ENCODE data around the gene MYO1F.
A peak's percentile ranks its signal among the peaks of the same experiment; 100 is the strongest.
"Not testable (repeated sequence)": the region's sequence is repeated elsewhere in the genome, so short reads cannot be mapped to it uniquely, and the experiment has no call there.

MYO1F gene

DNA sequence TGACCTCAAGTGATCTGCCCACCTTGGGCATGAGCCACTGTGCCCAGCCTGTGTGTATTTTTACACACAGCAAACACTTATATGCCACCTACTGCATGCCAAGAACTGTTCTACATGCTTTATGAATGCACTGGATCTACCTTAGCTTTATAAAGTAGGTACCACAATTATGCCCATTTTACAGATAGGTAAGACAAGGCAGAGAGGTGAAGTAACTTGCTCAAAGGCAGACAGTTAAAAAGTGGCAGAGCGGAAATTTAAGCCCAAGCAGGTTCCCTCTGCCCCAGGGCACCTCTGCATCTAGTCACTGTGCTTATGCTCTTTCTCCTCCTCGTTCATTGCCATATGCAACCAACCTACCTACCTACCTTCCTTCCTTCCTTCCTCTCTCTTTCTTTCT is 22.8 kb upstream of the MYO1F start:
- DNase-seq (ENCODE audit: low spot score) = no peak

GRCh38 chr19:8596168-8596567 is 18.9 kb upstream of the MYO1F start:
- no peak for DNase-seq (ENCODE audit: low spot score)

DNA sequence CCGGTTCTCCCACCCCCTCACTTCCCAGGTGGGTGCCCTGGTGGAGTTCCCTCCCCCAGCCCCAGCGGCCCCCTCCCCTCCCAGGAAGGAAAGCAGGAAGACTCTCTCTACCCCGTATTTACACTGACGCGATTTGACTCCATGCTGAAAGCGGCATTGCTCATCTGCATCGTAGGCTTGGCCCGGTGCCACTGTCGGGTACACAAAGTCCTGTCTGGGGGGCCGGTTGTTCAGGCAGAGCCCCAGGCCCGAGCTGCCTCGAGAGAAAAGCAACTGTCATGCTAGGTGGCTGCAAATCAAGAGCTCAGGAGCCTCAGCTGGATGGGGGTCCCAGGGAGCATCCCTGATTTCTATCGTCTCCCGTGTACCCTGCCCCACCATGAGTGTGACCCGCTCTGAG is 18.4 kb upstream of the MYO1F start:
- no peak for DNase-seq (ENCODE audit: low spot score)

DNA sequence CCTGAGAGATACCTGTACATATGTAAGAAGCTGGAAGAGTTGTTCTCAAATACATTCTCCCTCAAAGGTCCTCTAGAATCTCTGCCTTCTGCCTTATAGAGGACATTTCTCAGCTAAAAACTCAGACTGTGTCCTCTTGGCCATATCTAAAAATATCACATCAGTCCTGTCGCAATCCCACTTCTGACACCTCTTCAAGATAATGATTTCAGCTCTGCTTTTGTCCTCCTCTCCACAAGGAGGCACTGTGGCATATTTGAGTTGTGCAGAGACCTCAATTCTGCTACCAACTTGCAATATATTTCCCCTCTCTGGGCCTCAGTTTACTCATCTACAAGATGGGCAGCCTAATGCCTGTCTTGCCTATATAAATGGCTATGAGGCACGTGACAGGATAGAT is 16.7 kb upstream of the MYO1F start:
- no peak for DNase-seq (ENCODE audit: low spot score)

- peak; percentile 92 for DNase-seq (ENCODE audit: low spot score)
These were observed 15.2 kb upstream of the MYO1F start for GRCh38 chr19:8592231-8593009.

DNA sequence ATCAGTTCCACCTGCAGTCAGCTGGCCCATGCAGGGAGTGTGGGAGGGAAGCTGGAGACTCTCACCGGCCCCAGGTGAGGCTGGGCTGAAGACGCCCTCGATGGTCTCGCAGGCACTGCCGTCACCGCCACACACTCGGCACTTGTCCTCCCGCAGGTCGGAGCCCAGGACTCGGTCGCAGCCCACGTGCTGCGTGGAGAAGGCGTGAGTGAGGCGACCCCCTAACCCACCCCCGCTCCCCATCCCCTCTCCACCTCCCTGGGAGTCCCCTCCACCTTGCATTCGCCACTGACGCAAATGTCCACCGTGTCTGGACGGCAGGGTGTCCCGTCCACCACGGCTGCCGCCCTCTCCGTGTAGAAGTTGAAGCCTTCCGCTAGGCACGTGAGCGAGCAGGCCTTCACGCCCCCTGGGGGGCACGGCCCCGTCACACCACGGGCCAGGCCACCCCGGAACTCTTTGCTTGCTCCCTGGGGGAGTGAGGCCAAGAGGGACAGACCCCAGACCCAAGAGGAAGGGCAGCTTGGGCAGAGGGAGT is 12.0 kb upstream of the MYO1F start:
- no peak for DNase-seq (ENCODE audit: low spot score)

GRCh38 chr19:8585894-8586750 is 8.9 kb upstream of the MYO1F start:
- DNase-seq (ENCODE audit: low spot score) = peak; percentile 89

DNA sequence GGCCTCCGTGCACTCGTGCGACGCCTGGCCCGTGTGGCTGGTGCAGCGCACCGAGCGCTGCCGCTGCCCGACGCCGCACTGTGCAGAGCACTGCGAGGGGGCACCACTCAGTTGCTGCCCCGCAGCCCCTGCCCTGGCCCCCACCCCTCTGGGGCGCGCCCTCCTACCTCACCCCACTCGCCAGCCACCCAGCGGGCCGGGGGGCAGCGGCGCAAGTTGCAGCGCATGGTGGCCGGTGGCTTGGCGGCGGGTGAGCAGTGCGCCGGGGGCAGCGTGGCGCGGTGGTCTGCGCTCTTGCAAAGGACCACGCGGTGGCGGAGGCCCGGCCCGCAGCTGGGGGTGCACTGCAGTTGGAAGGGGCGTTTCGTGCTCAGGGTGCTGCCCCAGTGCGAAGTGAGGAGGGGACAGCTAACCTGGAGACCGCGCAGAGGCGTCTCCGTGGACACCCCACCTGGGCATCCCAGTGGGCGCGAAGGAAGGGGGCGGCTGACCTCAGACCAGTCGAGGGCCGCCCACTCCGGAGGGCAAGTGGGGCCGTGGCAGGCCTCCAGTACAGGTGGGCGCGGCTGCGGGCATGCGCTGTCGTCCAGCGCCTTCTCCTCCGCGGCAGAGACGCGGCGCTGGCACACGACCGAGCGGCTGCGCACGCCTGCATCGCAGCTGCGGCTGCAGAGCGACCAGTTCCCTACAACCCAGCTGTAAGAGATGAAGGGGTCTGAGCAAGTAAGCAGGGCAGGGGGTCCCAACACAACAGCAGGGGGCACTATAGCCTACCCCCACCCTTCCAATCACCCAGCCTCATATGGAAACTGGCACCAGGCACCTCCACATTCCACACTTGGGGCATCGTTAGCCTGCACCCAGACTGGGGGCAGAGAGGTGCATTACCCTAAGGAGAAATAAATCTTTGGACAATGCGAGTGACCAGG is 8.0 kb upstream of the MYO1F start:
- DNase-seq (ENCODE audit: low spot score) = no peak

DNA sequence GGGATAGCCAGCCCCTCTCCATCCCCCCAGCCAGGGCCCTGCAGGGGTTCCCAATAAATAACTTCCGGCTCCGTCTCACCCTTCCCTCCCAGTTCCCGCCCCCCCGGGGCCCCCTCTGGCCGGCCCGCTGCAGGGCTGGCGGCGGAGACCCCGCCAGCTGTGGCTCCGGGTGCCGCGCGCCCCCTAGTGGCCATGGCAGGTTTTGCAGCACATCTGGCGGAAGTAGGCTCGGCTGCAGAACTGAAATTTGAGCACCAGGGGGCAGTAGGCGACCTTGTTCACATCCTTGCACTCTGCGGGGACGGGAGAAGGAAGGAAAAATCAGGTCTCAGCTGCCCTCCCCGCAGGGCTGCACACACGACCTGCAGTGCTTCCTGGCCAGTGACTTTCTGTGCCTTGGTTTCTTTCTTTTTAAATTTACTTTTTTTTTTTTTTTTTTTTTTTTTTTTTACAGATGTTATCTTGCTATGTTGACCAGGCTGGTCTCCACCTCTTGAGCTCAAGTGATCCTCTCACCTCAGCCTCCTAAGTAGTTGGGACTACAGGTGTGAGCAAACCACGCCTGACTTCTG is 3.6 kb upstream of the MYO1F start:
- peak; percentile 82 for DNase-seq (ENCODE audit: low spot score)

DNA sequence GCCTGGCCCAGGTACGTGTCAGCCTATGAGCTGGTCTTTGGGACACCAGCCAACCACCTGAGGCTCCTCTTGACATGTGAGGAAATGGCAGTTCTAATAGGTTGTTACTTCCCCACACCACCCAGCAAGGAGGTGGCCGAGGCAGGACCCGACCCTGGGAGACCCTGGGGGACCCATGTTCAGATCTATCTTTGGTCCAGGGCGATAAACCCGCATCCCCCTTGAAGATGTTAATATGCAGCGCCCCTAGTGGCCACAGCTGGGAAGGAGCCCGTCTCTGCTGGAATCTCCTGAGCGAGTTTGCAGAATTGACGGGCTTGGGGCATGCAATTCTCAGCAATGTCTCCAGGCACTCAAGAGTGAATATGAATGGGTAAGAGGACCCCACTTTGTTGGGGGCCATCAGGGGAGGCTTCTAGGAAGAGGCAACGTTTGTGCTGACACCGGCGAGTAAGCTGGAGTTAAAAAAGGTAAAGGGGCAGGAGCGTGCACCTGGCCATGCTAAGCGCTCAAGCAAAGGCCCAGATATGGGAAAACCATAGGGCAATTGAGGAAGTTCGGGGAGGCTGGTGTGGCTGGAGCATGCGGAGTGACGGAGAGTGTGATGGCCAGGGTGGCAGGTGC is 1.5 kb upstream of the MYO1F start:
- peak; percentile 83 for DNase-seq (ENCODE audit: low spot score)

DNA sequence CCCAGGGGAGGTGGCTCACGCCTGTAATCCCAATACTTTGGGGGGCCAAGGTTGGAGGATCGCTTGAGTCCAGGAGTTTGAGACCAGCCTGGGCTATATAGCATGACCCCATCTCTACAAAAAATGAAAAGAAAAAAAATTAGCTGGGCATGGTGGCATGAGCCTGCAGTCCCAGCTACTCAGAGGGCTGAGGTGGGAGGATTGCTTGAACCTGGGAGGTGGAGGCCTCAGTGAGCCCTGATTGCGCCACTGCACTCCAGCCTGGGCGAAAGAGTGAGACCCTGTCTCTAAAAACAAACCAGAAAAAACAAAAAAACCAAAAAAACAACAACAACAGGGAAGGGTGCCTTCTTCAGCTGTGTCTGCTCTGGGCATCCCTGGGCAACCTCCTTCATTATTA is 499 bp upstream of the MYO1F start:
- DNase-seq (ENCODE audit: low spot score) = no peak

- no peak for DNase-seq (ENCODE audit: low spot score)
These were observed 809 bp downstream of the MYO1F start for GRCh38 chr19:8576273-8576993.

GRCh38 chr19:8575467-8575997 is 1.7 kb downstream of the MYO1F start:
- DNase-seq (ENCODE audit: low spot score) = no peak

DNA sequence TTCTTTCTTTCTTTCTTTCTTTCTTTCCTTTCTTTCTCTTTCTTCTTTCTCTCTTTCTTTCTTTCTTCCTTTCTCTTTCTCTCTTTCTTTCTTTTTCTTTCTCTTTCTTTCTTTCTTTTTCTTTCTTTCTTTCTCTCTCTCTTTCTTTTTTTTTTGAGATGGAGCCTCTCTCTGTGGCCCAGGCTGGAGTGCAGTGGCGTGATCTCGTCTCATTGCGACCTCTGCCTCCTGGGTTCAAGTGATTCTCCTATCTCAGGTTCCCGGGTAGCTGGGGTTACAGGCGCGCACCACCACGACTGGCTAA is 2.7 kb downstream of the MYO1F start:
- DNase-seq (ENCODE audit: low spot score) = not testable (repeated sequence)

DNA sequence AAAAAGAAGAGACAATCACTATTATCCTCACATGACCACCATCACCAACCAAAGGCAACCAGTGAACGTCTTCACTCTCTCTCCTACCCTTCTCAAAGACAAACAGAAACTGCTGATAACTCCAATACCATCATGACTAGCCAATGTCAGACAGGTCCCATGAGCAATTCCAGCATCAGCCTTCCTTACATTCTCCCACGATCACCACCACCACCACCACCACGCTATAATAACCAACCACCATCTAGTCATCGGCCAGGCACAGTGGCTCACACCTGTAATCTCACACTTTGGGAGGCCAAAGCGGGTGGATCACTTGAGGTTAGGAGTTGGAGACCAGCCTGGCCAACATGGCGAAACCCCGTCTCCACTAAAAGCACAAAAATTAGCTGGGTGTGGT is 3.9 kb downstream of the MYO1F start:
- no peak for DNase-seq (ENCODE audit: low spot score)

DNA sequence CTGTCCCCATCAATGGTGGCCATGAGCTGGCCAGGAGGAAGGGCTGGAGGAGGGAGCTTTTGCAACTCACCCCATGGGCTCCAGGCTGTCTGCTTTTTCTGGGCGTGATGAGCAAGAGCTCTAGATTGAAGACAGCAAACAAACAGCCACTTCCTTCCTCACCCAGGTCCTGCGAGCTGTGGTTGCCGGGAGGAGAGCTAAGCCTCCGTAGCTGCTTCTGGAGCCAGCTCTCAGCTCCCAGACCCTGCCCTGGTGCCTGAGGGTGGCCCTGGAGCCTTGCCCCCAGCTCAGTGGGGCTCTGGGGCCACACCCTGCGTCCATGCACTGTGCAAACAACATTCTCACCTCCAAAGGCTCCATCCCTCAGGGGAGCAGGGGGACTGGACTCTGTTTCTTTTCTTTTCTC is 6.2 kb downstream of the MYO1F start:
- peak; percentile 11 for DNase-seq (ENCODE audit: low spot score)

- DNase-seq (ENCODE audit: low spot score) = peak; percentile 4
These were observed 8.0 kb downstream of the MYO1F start for GRCh38 chr19:8569066-8569771.

GRCh38 chr19:8567522-8568172 is 9.6 kb downstream of the MYO1F start:
- DNase-seq (ENCODE audit: low spot score) = peak; percentile 1

DNA sequence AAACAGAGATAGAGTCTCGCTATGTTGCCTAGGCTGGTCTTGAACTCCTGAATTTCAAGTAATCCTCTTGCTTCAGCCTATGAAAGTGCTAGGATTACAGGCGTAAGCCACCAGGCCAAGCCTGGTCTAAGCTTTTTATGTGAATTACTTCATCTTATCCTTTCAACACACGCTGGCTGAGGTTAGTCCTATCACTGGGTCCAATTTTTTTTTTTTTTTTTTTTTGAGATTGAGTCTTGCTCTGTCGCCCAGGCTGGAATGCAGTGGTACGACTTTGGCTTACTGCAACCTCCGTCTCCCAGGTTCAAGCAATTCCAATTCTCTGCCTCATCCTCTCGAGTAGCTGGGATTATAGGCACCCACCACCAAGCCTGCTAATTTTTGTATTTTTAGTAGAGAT is 10.4 kb downstream of the MYO1F start:
- DNase-seq (ENCODE audit: low spot score) = no peak

Measured in iPS-NIHi11 (cell line).